ENCODE measurements around the gene SLC4A2. TPM values are rescaled to one million over a fixed set of nuclear protein-coding genes. Genes with fewer than 3 reads are reported as not detected.
A peak's percentile ranks its signal among the peaks of the same experiment; 100 is the strongest.

SLC4A2 gene
- total and polyA plus RNA-seq, 4 donors = 27.5 to 98.8 (median 72.6) TPM

- Histone ChIP-seq H3K27me3 (ENCODE audit: control insufficient read depth in 4 of 4, insufficient read depth in 4 of 4, low read length in 3 of 4) (no peaks in the 10 kb centered on the region), H3K9ac (ENCODE audit: low read depth in 1 of 2, low read length in 2 of 2) (peak within 1 kb of the TSS; percentile 30 to 60), H3K4me1 (ENCODE audit: control insufficient read depth in 4 of 4, insufficient read depth in 4 of 4, low read length in 3 of 4) (peaks cover 5 to 10% (median 8%) of the 10 kb centered on the region in 4 donors), H3K4me3 (ENCODE audit: low read depth in 1 of 3, low read length in 3 of 3) (peak within 1 kb of the TSS; percentile 84 to 95 (median 86)), H3K36me3 (ENCODE audit: control insufficient read depth in 4 of 4, insufficient read depth in 3 of 4, low read depth in 1 of 4, low read length in 3 of 4) (no peaks in the 10 kb centered on the region), H3K27ac (ENCODE audit: low read depth in 1 of 2, low read length in 2 of 2) (peak within 1 kb of the TSS; percentile 78 to 80), H3K9me3 (ENCODE audit: control insufficient read depth in 4 of 4, low read length in 3 of 4) (no peaks in the 10 kb centered on the region)
- TF ChIP-seq ZBTB33 (IDR thresholded peaks at IDR 0.05) (no peak), FOXA1 (IDR thresholded peaks at IDR 0.05) (no peak), REST (IDR thresholded peaks at IDR 0.05) (peak; percentile 11), GABPA (IDR thresholded peaks at IDR 0.05 in 1 of 2, conservative IDR thresholded peaks at IDR 0.05 in 1 of 2) (peak in 1 of 2 donors; percentile 84), HNF4G (IDR thresholded peaks at IDR 0.05) (no peak), HNF4A (conservative IDR thresholded peaks at IDR 0.05) (no peak), ATF3 (IDR thresholded peaks at IDR 0.05) (no peak), CTCF (IDR thresholded peaks at IDR 0.05; ENCODE audit: low read depth, low read length, missing input control) (peak; percentile 57), FOXA2 (IDR thresholded peaks at IDR 0.05) (no peak), NR2F2 (IDR thresholded peaks at IDR 0.05) (peak; percentile 55), MAX (IDR thresholded peaks at IDR 0.05) (peak; percentile 79), RXRA (IDR thresholded peaks at IDR 0.05) (peak; percentile 52 to 82), SP1 (IDR thresholded peaks at IDR 0.05) (peak; percentile 97), YY1 (IDR thresholded peaks at IDR 0.05) (peak; percentile 89), RAD21 (IDR thresholded peaks at IDR 0.05) (peak; percentile 72 to 80)
- under 1% methylated on average over 53 of the region's 53 CpGs for WGBS
- DNase-seq (ENCODE audit: low spot score) = peak; percentile 98
These were observed 31.1 kb upstream of the SLC4A2 start, which contains the start of gene ABCB8 for GRCh38 chr7:151028131-151028947. TSS of gene ABCB8 (plus strand) at chr7:151028450. CDS start at chr7:151028516, 66 bp downstream.
